Activated CD4-positive, alpha-beta T cell treated with anti-CD3 and anti-CD28 coated beads, Interleukin-2, amount 50 U/mL, for 4 hours (primary cell): ENCODE results near the gene PLEK2.

Source experiments
- DNase-seq, 2 experiments: peaks; one replicate each; pipeline ENCODE4 v3.0.0-alpha.2; 2020

The PLEK2 gene

DNA sequence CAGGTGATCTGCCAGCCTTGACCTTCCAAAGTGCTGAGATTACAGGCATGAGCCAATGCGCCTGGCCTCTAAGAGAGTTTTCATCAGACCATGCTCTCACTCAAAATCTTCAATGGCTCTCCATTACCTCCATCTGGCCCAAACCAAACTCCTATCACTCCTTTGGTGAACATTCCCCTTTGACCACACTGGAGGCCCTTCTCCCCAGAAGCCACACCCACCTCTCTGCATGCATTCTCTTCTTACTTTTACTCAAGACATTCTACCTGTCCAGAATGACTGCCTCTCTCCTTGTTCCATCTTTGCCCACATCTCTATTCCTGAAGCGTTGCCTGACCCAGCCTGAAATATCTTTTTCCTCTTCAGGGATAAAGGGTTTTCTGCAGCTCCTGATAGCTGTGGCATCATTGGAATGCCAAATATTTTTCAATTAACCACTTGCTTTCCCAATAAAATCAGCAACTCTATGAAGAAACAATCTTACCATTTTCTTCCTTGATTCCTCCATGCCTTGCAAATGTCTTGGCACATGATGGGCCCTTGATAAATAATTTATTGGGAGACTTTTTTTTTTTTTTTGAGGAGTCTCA is 15.5 kb downstream of the PLEK2 start:
- no peak for DNase-seq

DNA sequence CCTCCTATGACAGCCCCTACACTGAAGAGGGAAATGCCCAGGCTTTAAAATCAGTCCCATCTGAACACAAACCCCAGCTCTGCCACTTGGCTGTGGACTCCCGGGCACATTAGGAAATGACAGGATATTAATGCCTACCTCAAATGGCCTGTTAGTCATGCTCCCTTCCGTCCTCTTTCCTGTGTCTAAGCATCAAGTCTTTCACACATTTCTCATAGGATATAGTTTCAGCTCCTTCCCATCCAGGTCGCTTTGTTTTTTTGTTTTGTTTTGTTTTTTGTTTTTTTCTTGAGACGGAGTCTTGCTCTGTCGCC is 16.1 kb downstream of the PLEK2 start:
- no peak for DNase-seq

DNA sequence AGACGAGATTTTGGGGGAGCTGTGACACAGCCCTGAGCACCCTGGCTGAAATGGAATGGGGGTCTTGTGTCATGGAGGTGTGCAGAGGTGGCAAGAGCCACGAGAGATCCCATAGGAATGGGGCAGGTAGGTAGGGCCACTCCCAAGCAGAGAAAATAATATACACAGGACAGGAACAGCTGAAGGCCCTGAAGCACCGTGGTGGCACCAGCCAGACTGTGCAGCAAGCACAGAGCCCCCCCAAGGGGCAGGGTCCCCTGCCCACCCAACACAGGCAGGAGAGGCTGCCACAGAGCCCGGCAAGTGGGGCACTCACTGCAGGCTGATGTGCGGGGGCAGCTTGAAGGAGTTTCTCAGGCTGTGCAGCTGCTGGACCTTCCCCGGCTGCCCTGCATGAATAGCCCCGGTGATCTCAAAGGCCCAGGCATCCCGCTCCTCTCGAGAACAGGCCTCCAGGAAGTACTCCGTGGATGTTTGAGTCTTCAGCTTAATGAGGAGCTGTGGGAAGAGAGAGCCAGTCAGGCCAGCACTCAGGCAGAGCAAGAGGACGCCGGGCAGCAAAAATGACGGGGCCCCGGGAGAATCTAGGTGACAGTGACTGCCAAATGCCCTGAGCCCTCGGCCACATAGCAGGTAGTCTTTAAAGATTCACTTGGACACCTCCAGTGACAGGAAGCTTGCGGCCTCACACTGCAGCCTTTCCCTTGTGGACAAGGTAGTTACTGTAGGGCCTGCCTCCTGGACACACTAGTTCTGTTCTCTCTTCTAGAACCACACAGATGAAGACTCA is 16.7 kb downstream of the PLEK2 start:
- DNase-seq, result no peak

DNA sequence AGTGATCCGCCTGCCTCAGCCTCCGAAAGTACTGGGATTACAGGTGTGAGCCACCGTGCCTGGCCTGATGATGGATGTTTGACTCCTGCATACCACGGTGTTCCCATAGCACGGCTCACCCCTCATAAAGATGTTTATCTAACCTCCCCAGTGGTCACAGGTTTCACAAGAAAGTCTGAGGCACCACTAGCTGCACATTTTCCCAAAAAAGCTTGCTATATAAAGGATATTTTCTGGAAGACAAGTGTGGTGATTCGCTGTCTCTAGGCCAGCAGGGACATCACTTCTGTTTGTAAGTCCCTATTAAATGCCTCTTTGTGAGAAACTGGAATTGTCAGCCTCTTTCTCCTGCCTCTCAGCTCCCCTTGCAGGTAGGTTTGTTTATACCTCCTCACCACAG is 18.3 kb downstream of the PLEK2 start:
- no peak for DNase-seq

DNA sequence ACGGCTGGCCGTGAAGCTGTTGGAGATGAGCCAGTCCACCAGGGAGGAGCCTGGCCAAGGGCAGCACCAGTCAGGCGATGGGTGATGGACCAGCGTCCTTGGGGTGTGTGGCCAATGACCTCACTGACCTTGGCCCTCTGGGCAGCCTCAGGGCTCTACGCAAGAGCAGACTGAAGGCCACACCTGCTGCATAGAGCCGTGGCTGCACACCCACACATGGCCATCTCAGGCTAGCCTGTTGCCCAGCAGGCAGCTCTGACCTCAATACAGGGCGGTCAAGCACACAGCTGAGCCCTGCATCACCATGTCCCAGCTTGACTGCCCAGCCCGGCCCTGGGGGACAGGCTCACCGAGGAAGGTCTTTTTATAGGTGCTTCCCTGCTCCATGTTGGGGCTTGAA is 19.2 kb downstream of the PLEK2 start:
- DNase-seq, result no peak

DNA sequence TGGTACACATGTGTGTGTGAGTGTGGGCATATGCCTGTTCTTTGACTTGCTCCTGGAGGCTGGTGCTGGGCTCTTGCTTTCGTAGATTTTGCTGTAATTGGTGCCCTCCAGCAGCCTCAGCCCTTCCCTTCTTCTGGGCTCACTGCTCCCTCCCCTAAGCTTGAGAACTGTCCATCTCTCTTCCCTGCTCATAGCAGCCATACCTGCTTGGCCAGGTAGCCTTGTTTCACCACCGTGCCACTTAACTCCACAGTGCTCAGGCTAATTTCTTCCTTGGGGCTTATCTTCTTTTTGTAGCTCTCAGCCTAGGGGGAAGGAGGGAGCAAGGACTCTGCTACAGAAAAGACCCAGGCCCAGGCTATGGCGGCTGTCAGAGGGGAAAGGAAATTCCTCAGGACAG is 19.8 kb downstream of the PLEK2 start:
- no peak for DNase-seq

- DNase-seq, result no peak
Measured at GRCh38 chr14:67391268-67391667, 20.7 kb downstream of the PLEK2 start.

- DNase-seq, result no peak
Measured at GRCh38 chr14:67389811-67390534, 22.0 kb downstream of the PLEK2 start.

DNA sequence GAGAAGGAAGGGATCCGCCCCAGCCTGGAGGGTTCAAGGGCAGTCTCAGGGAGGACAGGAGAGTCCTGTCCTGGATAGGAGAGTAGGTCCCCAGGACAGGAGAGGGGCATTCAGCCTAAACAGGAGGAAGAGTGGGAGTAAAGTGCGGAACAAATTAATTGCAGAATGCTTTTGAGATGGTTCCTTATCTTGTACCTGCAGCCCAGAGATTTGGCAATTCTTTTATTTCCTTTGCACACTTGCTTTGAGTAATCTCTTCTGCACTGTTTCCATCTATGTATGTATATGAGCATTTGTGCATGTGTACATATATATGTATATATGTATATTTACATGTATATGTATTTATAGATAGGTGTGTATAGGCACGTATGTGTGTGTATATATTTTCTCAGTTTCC is 22.7 kb downstream of the PLEK2 start:
- DNase-seq, result no peak

DNA sequence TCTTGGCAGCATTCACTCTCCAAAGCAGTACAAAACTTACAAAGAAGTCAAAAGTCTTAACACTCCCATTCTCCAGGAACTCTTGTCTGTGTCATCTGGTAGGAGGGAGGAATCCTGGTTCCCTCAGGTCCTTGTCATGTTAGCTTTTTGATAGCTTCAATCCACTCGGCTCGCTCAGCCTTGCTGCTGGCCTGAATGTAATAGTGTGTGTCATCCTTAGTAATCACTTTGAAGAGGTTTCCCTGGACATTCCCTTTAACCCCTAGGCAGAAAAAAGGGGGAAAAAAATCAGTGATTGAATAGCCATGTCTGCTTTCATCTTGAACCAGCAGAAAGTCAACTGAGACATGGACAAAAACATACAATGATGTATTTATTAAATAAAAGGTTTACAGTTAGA is 24.8 kb downstream of the PLEK2 start:
- no peak for DNase-seq

DNA sequence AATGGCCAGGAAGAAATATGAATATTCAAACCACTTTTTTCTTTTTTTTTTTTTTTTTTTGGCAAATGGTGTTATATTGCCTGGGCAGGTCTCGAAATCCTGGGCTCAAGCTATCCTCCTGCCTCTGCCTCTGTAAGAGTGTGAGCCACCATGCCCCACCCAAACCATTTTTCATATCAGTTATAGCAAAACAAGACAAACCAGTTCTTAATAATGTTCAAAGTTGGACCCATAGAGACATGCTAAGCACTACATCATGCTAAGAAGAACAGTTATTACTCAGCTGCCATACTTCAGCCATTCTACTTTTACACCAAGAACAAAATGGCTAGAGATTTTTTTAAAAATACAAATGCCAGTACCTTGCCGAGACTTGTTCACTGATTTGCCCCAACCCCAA is 26.3 kb downstream of the PLEK2 start:
- DNase-seq, result no peak

DNA sequence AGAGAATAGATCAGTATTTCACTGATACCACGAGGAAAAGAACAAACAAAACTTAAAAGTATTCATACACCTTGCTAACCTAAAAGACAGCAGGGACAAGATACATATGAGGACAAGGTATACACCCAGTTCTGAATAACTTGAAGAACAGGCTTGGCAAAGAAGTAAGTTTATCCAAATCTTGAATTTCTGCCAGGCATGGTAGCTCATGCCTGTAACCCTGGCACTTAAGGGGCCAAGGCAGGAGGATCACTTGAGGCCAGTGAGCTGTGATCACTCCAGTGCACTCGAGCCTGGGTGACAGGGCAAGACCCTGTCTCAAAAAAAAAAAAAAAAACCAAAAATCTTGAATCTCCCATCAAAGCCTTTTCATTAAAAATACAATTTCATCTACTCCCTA is 26.8 kb downstream of the PLEK2 start:
- DNase-seq, result no peak

DNA sequence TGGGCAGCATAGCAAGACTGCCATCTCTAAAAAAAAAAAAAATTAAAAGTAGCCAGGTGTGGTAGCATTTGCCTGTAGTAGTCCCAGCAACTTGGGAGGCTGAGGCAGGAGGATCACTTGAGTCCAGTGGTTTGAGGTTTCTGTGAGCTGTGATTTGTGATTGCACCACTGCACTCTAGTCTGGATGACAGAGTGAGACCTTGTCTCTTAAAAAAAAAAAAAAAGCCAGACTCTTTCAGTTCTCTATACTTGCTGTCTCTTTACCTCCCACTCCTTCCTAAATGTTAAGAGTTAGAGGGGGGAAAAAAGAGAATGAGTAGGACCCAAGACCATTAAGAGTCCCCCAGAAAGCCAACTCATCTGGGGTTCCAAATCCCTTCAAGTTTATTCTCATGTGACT is 34.0 kb downstream of the PLEK2 start:
- DNase-seq, result no peak

- no peak for DNase-seq
Measured at GRCh38 chr14:67373347-67373746, 38.6 kb downstream of the PLEK2 start.

DNA sequence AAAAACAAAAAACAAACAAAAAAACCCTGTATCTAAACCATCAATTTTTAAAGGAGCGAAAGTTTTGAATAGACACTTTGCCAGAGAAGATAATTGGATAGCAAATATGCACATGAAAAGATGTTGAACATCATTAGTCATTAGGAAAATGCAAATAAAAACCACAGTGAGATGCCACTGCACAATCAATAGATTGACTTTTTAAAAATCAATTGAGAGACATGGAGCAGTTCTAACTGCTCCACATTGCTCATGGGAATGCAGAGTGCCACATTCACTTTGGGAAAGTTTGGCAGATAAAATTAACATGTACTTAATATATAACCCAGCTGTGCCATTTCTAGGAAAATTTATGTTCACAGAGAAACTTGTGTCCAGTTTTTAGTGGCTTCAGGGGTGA is 39.1 kb downstream of the PLEK2 start:
- DNase-seq, result no peak

DNA sequence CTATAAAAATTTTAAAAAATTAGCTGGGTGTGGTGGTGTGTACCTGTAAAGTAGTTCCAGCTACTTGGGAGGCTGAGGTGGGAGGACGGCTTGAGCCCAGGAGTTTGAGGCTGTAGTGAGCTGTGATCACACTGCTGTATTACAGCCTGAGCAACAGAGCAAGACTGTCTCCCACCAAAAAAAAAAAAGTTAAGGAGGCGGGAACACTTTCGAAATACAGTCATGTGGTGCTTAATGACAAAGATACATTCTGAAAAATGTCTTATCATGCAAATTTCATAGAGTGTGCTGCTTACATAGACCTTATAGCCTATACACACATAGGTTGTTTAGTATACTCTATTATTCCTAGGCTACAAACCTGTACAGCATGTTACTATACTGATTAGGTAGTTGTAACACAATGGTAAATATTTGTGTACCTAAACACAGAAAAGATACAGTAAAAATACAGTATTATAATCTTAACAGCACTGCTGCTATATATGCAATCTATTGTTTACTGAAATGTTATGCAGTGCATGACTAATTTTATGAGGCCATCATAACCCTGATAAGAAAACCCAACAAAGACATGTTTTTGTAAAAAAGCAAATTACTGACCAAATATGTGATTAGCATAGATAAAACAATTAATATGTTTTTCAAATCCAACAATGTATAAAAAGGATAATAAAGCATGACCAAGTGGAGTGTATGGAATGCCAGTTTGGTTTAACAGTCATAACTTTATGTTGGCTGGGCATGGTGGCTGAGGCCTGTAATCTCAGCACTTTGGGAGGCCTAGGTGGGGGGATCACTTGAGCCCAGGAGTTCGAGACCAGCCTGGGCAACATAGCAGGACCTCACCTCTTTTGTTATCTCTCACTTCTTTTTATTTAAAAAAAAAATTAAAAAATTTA is 40.5 kb downstream of the PLEK2 start:
- no peak for DNase-seq

- no peak for DNase-seq
Measured at GRCh38 chr14:67370830-67371229, 41.1 kb downstream of the PLEK2 start.

DNA sequence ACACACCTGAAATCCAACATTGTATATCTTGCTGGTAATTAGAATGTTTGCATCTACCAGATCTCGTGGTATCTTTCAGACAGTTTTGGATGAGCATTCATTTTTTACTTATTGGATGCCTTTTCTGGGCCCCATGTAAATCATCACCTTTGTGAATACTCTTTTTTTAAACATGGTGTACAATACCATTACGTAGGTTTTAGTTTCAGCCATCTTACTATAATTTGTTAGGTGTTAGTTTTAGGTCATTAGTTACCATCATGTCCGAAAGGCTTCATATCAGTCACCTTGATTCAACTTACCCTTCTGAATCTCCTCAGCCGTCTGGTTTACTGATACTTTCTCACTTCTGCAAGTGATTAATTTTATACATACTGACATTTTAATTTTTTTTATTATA is 46.5 kb downstream of the PLEK2 start:
- DNase-seq, result no peak

DNA sequence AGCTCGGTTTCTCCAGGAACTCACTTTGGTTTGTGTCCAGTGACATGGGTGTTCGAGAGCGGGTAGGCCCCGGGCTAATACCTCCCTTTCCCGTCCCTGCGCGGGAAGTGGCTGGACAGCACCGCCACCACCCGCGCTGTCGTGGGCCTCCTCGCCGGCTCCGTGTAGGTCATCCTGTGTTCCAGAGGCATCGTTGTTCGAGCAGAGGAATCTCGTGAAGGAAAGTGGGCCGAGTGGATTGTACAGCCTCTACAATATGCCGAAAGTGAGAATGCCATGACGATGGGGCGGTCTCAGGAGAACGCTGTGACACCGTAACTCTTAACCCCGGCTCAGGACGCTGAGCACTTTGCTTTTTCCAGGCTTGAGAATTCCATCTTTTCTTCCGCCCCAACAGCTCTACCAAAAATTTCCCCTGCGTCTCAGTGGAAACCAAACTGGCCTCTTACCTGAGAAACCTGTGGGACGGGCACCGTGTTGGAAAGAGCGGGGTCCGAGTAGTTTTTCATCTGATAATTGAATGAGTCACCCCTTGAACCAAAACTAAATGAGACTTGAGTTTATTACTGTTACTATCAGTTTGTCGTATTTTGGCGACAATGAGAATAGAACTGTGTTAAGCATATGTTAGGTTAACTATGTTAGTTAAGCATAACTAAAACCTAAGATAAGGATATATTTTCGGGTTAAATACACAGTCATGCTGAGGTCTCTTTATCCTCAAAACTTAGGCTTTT is 51.3 kb downstream of the PLEK2 start:
- peak; percentile 34 to 38 for DNase-seq

- peak; percentile 99 for DNase-seq
Measured at GRCh38 chr14:67359775-67360469, 52.0 kb downstream of the PLEK2 start, which contains the start of the genes ATP6V1D and EIF2S1. Gene ATP6V1D (minus strand): TSS chr14:67359804. CDS start chr14:67359698, 106 bp downstream. Gene EIF2S1 (plus strand): TSS chr14:67360328. CDS start chr14:67364768, 4,440 bp downstream.

DNA sequence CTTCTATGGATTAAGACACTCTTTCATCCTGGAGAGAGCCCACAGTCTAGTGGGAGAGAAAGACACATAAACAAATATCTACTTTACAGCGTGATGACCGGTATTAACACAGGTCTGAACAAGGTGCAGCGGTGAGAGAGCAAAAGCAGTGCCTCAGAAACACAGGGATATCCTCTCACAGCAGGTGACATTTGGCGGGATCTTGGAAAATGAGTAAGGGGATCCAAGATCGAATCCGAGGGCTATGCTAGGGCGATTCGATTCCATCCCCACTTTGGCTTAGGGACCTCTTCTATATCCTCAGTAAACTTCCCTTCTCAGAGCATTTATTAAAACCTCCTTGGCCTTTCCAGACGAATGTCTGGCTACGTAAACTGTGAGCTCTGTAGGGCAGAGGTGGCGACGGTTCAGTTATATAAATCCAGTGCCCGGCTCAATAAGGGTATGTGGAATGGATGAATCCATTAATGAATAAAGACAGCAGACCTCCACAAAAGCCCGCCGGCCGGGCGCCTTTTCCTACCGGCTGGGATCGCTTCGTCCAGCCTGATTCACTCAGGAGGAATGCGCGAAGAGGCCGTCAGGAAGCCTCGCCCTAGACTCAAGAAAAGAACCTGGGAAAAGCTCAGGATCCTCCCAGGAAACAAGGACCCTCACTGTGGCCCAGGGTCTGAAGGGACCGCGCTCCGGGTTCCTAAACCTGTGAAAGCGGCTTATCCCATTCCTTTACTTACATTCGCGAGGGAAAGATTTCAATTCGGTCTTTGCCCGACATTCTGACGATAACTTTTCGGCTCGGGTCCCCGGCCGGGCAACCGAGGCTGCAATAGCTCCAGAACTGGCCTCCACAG is 52.8 kb downstream of the PLEK2 start:
- no peak for DNase-seq
